HepG2 (cell line): ENCODE data around the gene LSM12. TPM values are rescaled to one million over a fixed set of nuclear protein-coding genes. Genes with fewer than 3 reads are reported as not detected.

Experiments
- ELF1 ChIP-seq: sonication (generic); formaldehyde crosslinking; IDR thresholded peaks from 2 replicates; pipeline ENCODE4 v1.4.0; 2020; ENCODE audit warnings: missing genetic modification reagents
- ERF ChIP-seq: IDR thresholded peaks from 2 replicates; pipeline ENCODE4 v1.6.1; 2018; ENCODE audit warnings: missing biosample characterization, missing genetic modification reagents
- KLF12 ChIP-seq: sonication (generic); formaldehyde crosslinking; IDR thresholded peaks from 2 replicates; pipeline ENCODE4 v1.4.0; 2020; ENCODE audit warnings: missing genetic modification reagents, borderline replicate concordance
- KLF9 ChIP-seq: IDR thresholded peaks from 2 replicates; pipeline ENCODE4 v1.6.1; 2016; ENCODE audit warnings: low read depth
- MZF1 ChIP-seq: sonication (generic); formaldehyde crosslinking; IDR thresholded peaks from 2 replicates; pipeline ENCODE4 v1.8.1; 2023; ENCODE audit warnings: mild to moderate bottlenecking, missing genetic modification reagents, borderline replicate concordance
- PHF5A ChIP-seq: IDR thresholded peaks from one replicate; pipeline ENCODE4 v1.6.1; 2018; ENCODE audit warnings: low read depth, missing genetic modification reagents; ENCODE audit not compliant: unreplicated experiment
- SNAI1 ChIP-seq: sonication (generic); formaldehyde crosslinking; IDR thresholded peaks from 2 replicates; pipeline ENCODE4 v1.5.0; 2020; ENCODE audit warnings: mild to moderate bottlenecking, missing genetic modification reagents, borderline replicate concordance
- SRSF4 ChIP-seq: fragments of 200-400 bp; formaldehyde crosslinking; IDR thresholded peaks from one replicate; pipeline ENCODE4 v1.6.1; 2018; ENCODE audit warnings: mild to moderate bottlenecking, low read depth, low read length, moderate library complexity; ENCODE audit not compliant: poor library complexity, severe bottlenecking
- SRSF9 ChIP-seq: fragments of 200-400 bp; formaldehyde crosslinking; IDR thresholded peaks from 2 replicates; pipeline ENCODE4 v1.6.1; 2018; ENCODE audit warnings: borderline replicate concordance, mild to moderate bottlenecking, low read depth, low read length; ENCODE audit not compliant: insufficient read depth, poor library complexity, severe bottlenecking
- ZFYVE20 ChIP-seq: sonication (generic); formaldehyde crosslinking; IDR thresholded peaks from 2 replicates; pipeline ENCODE4 v1.8.0; 2023; ENCODE audit warnings: low read depth, mild to moderate bottlenecking, moderate library complexity, missing genetic modification reagents, borderline replicate concordance
- ZHX2 ChIP-seq, 2 experiments: sonication (generic) in 1 of 2; formaldehyde crosslinking in 1 of 2; IDR thresholded peaks; 2 replicates each; pipeline versions ENCODE4 v1.6.1 to v1.9.0; 2014 to 2022; ENCODE audit warnings: antibody characterized with exemption in 1 of 2, borderline replicate concordance in 1 of 2, inconsistent platforms in 1 of 2, low read depth in 1 of 2, missing genetic modification reagents in 1 of 2
- ZNF574 ChIP-seq: sonication (generic); formaldehyde crosslinking; IDR thresholded peaks from 2 replicates; pipeline ENCODE4 v1.4.0; 2020; ENCODE audit warnings: missing genetic modification reagents
- ZNF609 ChIP-seq: sonication (generic); formaldehyde crosslinking; IDR thresholded peaks from 2 replicates; pipeline ENCODE4 v1.4.0; 2020; ENCODE audit warnings: mild to moderate bottlenecking, missing genetic modification reagents, borderline replicate concordance
- polyA plus RNA-seq, 8 experiments: library from polyadenylated mRNA; depleted of rRNA in 3 of 8; stranded (reverse) in 7 of 8; unstranded in 1 of 8; fragments of >200 nt; fragmentation: Illumina TruSeq in 4 of 8; extraction: Trizol in 4 of 8; gene quantifications; 2 replicates each; pipeline versions ENCODE4 v1.2.1 to v1.2.3, GENCODE V29; 2011 to 2016; ENCODE audit warnings: low read depth in 4 of 8, missing spikeins in 1 of 8, mixed read lengths in 1 of 8; ENCODE audit not compliant: insufficient read depth in 1 of 8
- total RNA-seq, 5 experiments: library from RNA; depleted of rRNA; stranded (reverse); fragments of >200 nt; fragmentation: Illumina TruSeq; extraction: Trizol; gene quantifications; 2 replicates each; pipeline ENCODE4 v1.2.3, GENCODE V29; 2016; ENCODE audit warnings: low read depth in 1 of 5

LSM12 gene
- total and polyA plus RNA-seq, 2 of the 13 experiments (the other 11 are each of a cell fraction or from before 2014, with no cell fraction given) = 52.8 to 55.7 TPM

- TF ChIP-seq KLF12 (CRISPR knock-in tag) (peak; percentile 69; the same call in 1 of the 2 replicates), PHF5A (no peak), SRSF9 (no peak), SRSF4 (no peak), MZF1 (CRISPR knock-in tag) (no peak), ZHX2 (IDR thresholded peaks at IDR 0.05; ENCODE audit: low read depth) (peak; percentile 50; the same call in 1 of the 2 replicates), ZHX2 (CRISPR knock-in tag; IDR thresholded peaks at IDR 0.05; ENCODE audit: borderline replicate concordance) (0 out of 2 replicates have a peak, but pooled peaks have one; percentile 29), SNAI1 (CRISPR knock-in tag) (no peak), ZNF609 (CRISPR knock-in tag) (no peak; the same call in 1 of the 2 replicates), ELF1 (CRISPR knock-in tag) (peak; percentile 37; the same call in 1 of the 2 replicates), ERF (CRISPR knock-in tag) (peak; percentile 19; the same call in 1 of the 2 replicates), ZFYVE20 (CRISPR knock-in tag) (no peak), KLF9 (CRISPR knock-in tag) (no peak), ZNF574 (CRISPR knock-in tag) (peak; percentile 72)
These were observed at the start of gene LSM12 (continued) for GRCh38 chr17:44066204-44066930.
